Muscle of arm (tissue), 12 donors: ENCODE data around the gene SATB2. TPM values are rescaled to one million over a fixed set of nuclear protein-coding genes. Genes with fewer than 3 reads are reported as not detected.

Experiments
- DNase-seq: peaks from one replicate; pipeline ENCODE4 v3.0.0-alpha.2; 2013
- polyA plus RNA-seq, 12 donors: library from polyadenylated mRNA; unstranded; fragments of 120-200 nt; gene quantifications; one replicate each; pipeline ENCODE4 v1.2.1, GENCODE V29; 2013; ENCODE audit not compliant: insufficient read length in 12 of 12

Gene SATB2
- polyA plus RNA-seq, 12 donors: 1.8 to 10.9 (median 2.8) TPM; not detected in 1

GRCh38 chr2:199452991-199453379, 4.8 kb downstream of the SATB2 start:
- DNase-seq: no peak

DNA sequence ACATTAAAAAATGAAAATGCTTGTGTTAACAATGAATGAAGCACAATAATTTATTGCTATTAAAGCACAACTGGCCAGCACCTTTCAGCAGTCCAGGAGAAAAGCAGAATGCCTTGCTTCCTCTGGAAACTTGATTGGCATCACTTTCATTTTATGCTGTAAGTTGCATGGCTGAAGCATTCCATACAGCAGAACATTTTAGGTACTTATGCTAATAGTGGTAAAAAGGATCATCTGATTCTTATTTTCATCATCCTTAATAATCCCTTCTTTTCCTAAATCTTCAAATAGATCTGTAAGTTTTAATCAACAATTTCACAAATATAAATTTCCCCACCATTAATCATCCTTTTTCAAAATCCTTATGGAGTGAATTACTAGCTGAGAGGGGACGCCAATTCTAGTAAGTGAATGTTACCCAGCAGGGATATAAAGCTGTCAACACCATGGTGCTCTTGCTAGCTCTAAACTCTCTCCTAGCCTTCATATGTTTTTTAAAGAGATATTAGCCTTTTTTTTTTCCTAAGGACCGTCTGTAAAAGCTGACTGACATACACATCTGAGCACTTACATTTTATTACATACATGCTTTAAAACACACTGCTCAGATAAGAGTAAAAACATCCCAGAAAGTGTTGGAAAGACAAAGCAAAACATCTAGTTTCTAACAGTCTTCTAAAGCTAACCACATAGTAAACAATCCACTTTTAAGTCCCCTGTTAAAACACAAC, 5.3 kb downstream of the SATB2 start:
- DNase-seq: no peak

DNA sequence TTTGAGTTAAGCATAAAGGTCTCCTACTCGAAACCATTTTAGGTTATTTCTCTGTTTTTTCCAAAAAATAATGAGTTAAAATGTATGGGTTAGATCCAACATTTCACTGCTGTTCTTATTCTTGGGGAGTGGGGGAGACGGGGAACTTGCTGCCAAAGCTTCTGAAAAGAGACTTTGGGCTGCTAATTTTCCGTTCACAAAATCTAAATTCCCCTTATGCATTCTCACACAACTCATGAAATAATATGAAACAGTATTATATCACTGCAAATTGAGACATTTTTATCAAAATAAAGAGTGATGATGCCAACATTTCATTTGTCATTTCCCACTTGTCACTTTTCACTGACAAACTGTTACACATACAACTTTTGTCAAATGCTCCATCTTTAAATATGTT, 7.8 kb downstream of the SATB2 start:
- DNase-seq: no peak

GRCh38 chr2:199449455-199449854, 8.3 kb downstream of the SATB2 start:
- no peak for DNase-seq

GRCh38 chr2:199446996-199447576, 10.7 kb downstream of the SATB2 start:
- no peak for DNase-seq

GRCh38 chr2:199444749-199445148, 13.0 kb downstream of the SATB2 start:
- DNase-seq: no peak

DNA sequence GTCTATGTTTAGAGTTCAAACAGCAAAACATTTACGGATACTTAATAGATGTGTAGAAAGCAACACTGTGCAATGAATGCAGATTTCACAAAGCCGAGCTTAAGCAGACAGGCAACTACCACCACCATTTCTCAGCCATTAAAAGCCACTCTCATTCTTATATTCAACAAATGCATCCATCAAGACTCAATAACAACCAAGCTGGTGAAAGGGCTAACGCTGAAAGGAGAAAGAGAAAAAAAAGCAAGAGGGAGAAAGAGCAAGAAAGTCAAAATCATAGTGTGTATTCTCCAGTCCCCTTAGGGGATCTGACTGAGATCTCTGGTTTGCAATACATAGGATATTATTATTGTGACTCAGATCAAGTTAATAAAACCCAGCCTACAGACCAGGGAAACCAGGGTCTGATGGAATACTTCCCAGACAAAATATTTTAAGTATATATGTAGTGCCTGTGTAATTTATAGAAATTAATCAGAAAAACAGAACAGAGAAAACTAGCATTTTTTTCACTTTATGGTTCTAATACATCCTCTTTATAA, 14.1 kb downstream of the SATB2 start:
- no peak for DNase-seq

DNA sequence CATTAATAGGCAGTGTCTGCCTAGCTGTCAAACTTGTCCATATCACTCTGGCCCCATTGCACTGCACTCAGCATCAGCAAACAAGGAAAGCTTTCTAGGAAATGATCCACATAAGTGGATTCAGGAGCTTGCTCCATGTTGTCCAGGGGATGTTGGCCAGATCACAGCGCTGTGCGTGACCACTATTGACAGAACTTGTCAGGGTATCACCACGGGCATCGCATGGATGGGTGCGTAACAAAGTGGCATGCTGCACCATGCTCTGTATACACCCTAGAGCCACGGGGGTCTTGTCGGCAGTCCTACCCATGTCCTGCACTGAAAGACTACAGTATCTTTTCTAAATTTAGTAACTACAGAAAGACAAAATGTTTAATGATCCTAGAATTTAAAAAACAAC, 15.6 kb downstream of the SATB2 start:
- no peak for DNase-seq

DNA sequence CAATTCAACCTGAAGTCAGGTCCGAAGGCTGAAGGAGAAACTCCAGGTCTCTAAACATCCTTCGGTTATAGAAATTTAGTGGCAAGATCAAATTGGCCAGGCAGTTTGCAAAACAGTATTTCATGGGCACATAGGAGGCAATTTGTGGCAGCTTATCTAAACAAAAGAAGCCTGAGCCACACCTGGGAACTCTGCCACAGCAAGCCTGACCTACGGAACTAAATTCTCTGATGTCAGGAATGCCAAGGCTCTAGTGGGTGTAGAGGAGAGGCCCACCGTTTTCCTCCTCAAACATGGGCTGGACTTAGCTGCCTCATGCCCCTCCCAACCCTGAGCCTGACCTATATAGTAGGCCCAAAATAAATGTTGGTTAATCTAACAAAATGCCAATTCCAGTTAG, 16.0 kb downstream of the SATB2 start:
- no peak for DNase-seq

DNA sequence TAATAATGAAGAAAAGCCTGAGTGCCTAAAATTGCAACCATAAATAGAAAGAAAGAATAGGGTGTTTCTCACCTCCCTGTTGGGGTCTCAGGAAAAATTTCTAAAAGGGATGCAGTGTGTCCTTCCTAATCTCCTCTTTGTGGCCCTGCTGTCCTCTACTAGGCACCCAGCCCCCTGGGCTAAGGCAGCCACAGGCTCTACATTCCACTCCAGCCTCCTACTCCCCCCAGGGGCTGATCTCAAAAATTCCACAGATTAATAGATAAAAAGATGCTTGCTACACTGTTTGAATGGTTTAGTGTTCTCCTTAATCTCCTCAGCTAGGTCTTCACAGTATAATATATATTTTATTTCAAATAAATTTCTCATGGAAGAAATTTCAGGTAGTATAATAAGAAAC, 17.6 kb downstream of the SATB2 start:
- DNase-seq: no peak

DNA sequence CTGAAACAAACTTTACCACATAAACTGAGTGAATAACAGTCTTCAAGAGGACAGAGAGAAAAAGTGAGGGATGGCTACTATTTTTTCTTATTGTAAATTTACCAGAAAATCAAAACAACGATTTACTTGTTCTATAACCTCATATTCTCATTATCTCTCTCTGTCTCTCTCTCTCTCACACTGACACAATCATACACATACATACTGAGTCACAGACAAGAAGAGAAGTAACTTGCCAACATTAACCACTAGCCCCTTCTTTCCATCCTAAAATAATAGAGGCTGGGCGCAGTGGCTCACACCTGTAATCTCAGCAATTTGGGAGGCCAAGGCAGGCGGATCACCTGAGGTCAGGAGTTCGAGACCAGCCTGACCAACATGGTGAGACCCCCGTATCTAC, 18.2 kb downstream of the SATB2 start:
- DNase-seq: no peak

- no peak for DNase-seq
Observed at GRCh38 chr2:199439066-199439465, 18.7 kb downstream of the SATB2 start.

GRCh38 chr2:199434555-199434954, 23.2 kb downstream of the SATB2 start:
- no peak for DNase-seq

DNA sequence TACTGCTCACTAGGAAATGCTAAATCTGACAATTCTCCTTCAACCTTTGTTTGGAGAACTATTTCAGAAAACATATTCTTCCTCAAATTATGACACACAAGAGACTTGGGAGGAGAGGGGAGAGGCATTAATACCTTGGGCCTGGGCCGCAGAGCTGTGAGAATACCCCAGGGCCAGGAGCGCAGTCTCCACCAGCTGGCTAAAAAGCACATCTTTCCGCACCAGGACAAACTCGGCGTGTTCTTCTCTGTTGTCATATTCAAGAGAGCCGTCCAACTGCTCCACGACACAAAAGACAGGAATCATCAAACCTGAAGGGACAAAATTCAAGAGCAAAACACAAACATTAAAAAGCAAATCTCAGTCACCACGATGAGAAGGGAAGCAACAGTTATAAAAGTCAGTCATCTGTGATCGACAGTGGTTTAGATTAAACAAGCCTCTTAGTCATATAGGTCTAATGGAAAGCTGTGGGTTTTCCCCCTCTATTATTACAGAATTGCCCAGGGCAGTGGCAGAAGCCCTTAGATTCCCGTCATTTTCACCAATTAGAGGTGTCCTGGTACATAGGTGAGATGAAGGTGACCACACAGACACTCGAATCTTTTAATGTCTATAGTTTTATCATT, 24.4 kb downstream of the SATB2 start:
- no peak for DNase-seq

DNA sequence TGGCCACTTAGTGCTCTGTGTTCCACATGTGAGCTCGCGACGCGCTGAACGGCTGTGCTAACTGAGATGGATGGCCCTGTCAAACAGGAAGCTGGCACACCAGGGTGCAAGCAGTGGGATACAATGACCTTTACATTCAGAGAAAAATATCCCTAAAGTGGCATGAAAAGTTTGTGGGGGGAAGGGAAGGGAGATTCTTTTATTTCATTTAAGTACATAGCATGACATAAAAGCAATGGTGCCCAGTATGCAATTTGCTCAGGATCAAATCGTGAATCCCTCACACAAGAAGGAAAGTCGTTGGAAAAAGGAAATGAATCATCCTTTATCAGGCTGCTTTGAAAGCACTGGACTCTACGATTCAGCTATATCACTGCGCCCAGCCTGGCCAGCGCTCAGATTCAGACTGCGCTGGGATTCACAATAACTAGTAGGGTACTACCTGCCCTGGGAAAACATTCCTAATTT, 26.0 kb downstream of the SATB2 start:
- DNase-seq: no peak

DNA sequence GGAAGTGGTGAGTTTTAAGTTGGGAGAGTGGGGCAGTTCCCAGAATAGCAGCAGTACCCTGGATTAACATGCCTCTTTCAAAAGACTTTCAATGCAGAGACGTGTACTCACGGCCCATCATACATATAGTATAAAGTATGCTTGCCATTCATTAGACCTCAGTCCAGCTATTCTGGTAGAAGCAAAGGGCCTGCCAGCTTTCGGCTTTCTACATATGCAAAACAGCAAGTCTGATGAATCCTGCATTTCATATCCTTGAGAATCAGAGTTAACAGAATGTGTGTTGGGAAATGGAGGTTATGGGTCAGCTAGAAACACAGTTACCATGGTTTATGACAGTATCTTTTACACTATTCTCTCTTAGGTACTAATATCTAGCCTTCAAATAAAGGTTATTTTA, 27.5 kb downstream of the SATB2 start:
- DNase-seq: no peak

- no peak for DNase-seq
Observed at GRCh38 chr2:199428291-199428690, 29.4 kb downstream of the SATB2 start.

DNA sequence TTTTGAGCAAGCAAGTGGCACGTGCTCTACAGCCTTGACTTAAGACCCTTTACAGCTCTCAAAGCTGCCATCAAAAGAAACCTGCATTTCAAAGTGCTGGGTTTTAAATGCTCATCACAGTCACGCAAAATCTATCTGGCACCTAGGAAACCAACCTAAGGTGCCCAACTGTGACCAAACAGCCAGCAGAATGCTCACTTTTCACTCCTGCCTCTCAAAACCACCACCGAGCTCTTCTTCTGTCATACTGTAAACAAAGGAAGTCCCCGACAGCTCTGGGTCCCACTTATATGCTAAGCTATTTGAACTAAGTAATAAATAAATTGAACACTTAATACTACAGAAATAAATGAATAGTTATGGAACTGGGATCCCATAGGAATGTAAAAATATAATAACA, 33.6 kb downstream of the SATB2 start:
- DNase-seq: no peak

GRCh38 chr2:199419428-199419827, 38.3 kb downstream of the SATB2 start:
- no peak for DNase-seq

DNA sequence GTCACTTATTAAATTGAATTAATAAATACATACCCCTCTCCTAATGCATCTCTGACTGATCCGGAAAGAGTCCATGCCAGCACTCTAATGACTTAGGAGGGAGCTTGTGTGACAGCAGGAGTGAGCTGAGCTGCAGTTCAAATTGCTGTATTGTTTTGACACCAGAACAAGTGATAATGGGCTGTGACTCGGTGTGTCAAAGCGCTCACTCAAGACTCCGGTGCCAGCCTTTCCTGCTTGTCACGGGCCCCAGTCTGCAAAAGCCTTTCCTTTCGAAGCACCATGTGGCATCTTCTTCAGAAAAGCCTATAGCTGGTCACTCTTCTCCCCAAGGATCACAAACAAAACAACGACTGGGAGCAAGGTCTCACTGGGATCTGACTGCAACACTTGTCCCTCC, 43.3 kb downstream of the SATB2 start:
- no peak for DNase-seq

DNA sequence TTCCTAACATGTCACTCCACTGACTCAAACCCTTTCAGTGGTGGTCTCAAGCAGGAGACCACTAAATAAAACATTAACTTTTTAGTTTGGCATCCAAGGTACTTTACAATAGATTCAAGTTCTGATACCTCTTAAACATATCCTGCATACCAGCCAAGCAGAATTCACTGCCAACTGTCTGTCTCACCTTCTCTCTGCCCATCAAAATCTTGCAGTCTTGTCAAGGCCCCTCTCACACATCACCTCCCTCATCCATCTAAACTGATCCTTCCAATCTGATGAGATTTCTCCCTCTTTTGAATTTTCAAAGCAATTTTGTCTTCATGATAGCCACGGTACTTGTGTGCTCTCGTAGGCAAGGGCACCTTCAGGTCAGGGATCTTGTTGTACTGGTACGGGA, 43.7 kb downstream of the SATB2 start:
- DNase-seq: no peak

DNA sequence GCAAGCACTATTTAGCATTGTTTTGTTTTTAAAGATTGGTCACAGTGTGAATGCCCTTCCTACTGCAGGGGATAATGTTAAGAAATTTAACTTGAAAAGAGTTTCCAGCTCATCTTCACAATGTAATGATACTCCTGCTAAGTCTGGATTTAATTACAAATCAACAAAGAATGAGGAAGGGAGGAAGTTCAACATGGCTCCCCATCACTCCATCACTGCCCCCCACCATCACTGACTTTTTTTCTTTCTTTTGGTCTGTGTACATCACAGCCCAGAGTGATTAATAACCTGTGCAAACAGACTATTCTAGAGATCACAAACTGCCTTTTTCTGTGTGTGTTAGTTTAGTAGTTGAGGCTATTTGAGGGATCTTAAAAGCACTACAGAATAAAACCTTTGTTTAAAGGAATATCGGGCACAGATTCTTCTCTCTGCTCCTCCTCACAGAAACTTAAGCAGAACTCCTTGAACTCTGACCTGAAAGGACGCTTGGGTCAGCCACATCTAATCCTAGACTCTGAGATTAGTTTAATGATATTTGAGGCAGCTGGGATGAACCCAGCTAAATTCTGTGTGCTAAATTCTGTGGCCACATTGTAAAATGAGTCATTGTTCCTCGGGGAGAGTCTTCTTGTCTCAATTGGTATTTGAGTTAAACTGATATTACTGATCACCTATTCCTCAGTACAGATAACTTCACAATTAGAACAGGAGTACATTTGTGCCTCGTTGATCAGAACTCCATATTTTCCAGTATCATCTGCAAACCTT, 47.8 kb downstream of the SATB2 start:
- DNase-seq: no peak
